HG02642 (cell line): Measurements from ENCODE around the gene ZSWIM3.
A peak's percentile ranks its signal among the peaks of the same experiment; 100 is the strongest.

Experiments
- ATAC-seq: cut with Tn5 transposase; IDR thresholded peaks from one replicate; pipeline ENCODE4 v1.9.1; 2021; ENCODE audit warnings: mild to moderate bottlenecking; ENCODE audit not compliant: unreplicated experiment, poor library complexity

The ZSWIM3 gene

DNA sequence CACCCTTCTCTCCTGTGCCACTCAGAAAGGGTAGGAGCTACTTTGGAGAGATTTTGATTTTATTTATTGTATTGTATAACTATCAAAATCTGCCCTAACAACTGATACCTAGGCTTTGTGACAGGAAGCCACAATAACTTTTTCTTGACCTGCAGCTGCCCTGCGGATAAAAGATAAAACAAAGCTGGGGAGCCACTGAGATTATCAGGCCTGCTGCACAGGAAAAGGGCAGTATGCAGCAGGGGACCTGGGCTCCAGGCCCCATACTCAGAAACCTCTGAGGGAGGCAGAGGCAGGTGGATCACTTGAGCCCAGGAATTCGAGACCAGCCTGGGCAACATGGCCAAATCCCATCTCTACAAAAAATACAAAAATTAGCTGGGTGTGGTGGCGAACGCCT, 24.8 kb upstream of the ZSWIM3 start:
- ATAC-seq = no peak

DNA sequence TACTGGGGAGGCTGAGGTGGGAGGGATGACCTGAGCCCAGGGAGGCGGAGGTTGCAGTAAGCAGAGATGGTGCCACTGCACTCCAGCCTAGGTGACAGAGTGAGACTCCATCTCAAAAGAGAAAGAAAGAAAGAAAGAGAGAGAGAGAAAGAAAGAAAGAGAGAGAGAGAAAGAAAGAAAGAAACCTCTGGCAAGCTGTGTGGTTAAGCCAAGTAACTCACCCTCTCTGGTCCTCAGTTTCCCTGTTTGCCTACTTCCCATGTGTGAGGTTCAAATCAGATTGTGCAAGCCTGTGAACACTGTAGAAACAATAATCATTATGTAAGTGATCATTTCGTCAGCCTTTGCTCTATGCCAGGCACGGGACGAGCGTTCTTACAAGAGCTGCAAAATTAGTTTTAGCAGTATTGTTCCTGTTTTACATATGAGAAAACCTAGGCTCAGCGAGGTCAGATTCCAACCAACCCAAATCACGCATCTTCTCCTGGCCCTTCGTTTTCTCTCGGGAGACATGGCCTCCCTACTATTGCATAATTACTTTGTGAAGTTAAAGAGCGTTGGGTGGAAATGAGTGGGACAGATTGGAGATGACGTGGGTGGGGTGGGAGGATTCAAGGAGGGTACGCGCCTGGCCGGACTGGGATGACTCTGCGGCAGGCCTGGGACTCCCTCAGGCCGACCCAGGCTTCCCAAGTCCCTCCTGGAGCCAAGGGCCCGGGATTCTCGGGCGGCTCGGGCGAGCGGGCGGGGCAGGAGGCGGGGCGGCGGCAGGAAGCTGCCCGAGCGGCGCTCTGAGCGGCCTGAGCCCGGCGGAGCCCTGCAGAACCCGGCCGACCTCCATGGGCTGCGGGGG, 24.2 kb upstream of the ZSWIM3 start, which contains the start of gene SNX21:
Gene SNX21, plus strand, starts transcription at position 770 of the 853 bp plus-strand sequence. CDS start 121 bp downstream, outside the sequence.
- no peak for ATAC-seq

GRCh38 chr20:45833883-45834796, 23.3 kb upstream of the ZSWIM3 start:
- ATAC-seq = no peak

DNA sequence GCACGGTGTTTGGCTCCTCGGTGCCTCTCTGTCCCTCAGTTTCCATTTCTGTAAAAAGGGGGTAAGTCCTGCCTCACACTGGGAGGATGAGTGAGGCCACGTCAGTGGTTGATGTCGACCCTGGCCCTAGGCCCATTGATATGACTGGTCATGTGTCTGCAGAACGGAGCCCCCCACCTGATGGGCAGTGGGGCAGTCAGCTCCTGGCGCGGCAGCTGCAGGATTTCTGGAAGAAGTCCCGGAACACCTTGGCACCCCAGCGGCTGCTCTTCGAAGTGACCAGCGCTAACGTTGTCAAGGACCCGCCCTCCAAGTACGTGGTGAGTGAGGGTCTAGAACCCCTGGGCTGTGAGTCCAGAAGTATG, 22.6 kb upstream of the ZSWIM3 start:
- no peak for ATAC-seq

DNA sequence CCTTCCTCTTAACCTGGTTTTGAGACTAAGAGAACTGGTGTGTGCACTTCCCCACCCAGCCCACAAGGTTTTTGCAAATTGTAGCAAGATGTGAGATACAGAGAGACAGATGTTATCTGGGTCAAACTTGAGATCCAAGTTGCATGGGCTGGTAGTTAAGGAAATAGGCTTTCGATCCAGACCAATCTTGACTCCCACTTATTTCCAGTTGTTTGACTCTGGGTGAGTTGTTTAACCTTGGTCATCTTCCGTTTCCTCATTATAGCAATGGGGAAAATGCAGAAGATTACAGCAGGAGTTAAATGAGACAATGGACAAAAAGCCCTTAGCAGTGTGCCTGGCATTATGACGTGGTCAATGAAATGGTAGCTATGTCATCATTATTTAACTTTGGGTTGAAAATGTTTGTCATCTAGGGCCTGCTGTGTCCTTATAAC, 22.1 kb upstream of the ZSWIM3 start:
- ATAC-seq = no peak

DNA sequence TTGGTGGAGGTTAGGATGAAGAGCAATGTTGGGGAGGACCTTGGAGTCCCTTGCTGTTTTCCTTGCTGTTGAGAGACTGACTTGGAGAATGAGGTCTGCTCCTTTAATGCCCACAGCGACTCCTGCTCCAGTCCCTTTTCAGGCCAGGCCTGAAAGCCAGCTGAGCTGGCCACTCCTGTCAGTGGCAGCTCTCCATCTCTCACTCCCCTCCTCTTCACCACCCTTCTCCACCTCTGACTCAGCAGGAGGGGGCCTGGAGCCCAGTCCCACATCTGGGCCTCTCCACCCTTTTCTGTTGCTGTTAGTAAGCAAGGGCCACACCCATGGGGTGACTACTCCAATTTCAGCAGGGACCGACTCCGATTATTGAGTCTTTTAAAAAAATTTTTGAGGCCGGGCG, 21.6 kb upstream of the ZSWIM3 start:
- no peak for ATAC-seq

DNA sequence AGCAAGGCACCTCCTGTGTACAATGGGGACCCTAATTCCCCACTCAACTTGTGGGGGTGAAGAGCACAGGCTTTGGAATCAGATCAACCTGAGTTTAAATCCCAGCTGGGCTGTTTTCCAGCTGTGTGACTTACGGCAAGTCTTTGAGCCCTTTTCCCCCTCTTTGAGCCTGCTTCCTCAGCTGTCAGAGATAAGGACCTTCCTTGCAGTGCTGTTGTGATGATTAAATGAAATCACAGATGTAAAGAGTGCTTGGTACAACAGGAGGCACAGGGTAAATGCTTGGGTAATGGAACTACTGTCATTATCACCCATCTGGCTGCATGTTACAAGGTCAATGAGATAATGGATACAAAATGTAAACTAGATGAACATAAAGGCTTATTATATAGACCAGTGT, 20.6 kb upstream of the ZSWIM3 start:
- ATAC-seq = no peak

DNA sequence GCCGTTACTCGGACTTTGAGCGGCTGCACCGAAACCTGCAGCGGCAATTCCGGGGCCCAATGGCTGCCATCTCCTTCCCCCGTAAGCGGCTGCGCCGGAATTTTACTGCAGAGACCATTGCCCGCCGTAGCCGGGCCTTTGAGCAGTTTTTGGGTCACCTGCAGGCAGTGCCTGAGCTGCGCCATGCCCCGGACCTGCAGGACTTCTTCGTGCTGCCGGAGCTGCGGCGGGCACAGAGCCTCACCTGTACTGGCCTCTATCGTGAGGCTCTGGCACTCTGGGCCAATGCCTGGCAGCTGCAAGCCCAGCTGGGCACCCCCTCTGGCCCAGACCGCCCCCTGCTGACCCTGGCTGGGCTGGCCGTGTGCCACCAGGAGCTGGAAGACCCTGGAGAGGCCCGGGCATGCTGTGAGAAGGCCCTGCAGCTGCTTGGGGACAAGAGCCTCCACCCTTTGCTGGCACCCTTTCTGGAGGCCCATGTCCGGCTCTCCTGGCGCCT, 16.7 kb upstream of the ZSWIM3 start:
- ATAC-seq = no peak

DNA sequence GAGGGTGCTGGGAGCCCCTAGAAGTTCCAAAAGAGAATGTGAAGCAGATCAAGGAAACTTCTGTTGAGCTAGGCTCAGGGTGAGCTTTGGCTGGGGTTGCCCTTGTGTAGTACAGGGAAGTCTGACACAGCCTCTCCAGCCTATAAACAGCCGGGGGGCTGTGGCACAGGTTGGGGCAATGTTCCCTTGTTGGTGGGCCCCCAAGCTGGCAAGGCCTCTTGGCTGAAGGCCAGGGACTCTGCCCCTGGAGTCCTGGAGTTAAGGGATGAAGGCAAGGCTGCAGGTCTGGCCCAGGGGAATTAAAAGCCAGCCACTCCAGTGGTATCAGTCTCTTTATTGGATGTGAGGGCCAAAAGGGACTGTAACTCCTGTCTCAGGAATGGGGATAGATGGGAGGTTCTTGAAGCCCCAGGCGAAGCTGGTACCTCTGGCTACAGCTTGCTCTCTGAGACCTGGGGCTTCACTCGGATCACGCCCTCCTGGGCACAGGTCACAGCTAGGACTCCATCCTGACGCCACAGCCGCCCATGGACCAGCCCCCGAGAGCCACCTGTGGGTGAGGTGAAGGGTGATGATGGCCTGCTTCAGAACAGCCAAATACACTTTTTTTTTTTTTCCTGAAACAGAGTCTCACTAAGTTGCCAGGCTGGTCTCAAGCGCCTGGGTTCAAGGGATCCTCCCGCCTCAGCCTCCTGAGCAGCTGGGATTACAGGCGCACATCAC, 15.8 kb upstream of the ZSWIM3 start:
- ATAC-seq = no peak

- no peak for ATAC-seq
Measured at GRCh38 chr20:45842169-45842812, 15.1 kb upstream of the ZSWIM3 start.

GRCh38 chr20:45843506-45843905, 13.9 kb upstream of the ZSWIM3 start:
- no peak for ATAC-seq

- ATAC-seq = no peak
Measured at GRCh38 chr20:45845452-45845851, 12.0 kb upstream of the ZSWIM3 start.

DNA sequence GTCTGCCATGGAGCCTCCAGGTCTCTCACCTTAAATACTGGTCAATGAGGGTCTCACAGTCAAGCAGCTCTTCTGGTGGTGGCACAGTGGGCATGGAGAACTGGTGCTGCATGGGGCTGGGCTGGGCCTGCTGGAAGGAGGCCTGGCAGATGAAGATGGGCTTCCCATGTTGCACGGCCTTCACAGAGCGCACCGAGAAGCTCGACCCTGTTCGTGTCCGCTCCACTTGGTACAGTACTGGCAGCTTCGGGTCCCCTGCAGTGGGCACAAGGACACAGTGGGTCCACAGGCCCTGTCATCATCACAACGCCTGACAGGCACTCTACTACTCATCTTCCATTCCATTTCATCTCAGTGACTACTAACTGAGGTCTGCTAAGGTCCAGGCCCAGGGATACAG, 9.0 kb upstream of the ZSWIM3 start:
- no peak for ATAC-seq

- ATAC-seq = no peak
Measured at GRCh38 chr20:45848969-45849582, 8.3 kb upstream of the ZSWIM3 start.

- no peak for ATAC-seq
Measured at GRCh38 chr20:45850238-45850637, 7.2 kb upstream of the ZSWIM3 start.

- no peak for ATAC-seq
Measured at GRCh38 chr20:45850926-45851325, 6.5 kb upstream of the ZSWIM3 start.

DNA sequence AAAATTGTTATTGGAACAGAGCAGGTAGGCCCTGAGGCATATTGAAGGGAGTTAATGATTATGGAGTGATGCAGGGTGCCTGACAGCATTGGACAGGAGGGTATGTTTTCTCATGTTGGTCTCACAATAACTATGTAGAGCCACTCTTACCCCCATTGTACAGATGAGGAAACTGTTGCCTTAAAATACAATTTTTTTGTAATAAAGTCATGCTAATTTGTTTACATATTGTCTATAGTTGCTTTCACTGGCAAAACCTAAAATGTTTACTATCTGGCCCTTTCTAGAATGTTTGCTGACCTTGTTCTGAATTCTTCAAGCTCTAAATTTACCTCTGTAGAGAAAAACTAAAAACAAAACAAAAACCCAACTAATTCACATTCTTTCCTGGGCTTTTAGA, 5.9 kb upstream of the ZSWIM3 start:
- no peak for ATAC-seq

GRCh38 chr20:45852326-45852725, 5.1 kb upstream of the ZSWIM3 start:
- ATAC-seq = no peak

DNA sequence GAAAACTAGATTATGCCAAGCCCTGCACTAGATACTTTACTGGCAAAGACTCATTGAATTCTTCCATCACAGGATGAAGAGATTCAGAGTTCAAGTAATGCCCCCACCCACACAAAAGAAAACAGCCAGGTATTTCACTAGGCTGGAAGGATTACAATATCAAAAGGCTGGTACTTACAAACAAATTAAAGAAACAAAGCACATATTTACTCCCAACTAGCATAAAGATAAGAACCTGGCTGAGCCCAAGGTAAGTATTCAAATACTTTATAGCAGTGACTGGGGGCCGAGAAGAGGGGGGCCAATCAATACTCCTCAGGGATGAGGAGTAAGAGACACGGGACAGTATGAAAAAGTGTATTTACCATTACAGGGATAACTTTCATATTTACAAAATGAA, 3.9 kb upstream of the ZSWIM3 start:
- ATAC-seq = no peak

DNA sequence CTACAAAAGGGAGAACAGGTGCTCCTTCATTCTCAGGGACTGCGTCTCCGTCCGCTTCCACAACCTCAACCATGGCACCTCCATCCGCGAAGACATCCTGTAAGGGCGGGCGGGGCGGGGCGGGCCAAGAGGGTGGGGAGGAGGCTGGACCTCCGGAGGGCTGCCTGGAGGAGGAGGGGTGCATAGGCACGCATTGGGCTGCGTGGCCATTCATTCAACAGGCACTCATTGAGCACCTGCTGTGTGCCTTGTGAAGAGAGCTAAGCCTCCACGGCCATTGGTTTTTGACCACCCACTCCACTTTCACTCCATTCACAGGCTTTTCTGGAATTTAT, 435 bp downstream of the ZSWIM3 start:
- ATAC-seq = peak; percentile 12
